Natural killer cell (primary cell): ENCODE data around the gene CAP1. TPM values are rescaled to one million over a fixed set of nuclear protein-coding genes. Genes with fewer than 3 reads are reported as not detected.

Experiments used
- ATAC-seq, 3 donors: fragments of 150-1000 bp in 2 of 3; fragments of 200-7000 bp in 1 of 3; cut with Tn5 transposase; 1 replicate in 1 of 3; 2 replicates in 2 of 3; pipeline ENCODE4 v1.10.0; 2021; ENCODE audit warnings: mild to moderate bottlenecking in 2 of 3, moderate library complexity in 2 of 3
- DNase-seq, 2 donors: peaks; one replicate each; pipeline versions ENCODE4 v3.0.0 to v3.0.0-alpha.2; 2013 to 2021; ENCODE audit warnings: mixed read lengths in 1 of 2
- H3K27ac ChIP-seq: one replicate; pipeline ENCODE4 v1.5.1; 2013; ENCODE audit warnings: mild to moderate bottlenecking, low read length
- H3K27me3 ChIP-seq: one replicate; pipeline ENCODE4 v1.6.1; 2013; ENCODE audit warnings: low read length; ENCODE audit not compliant: control insufficient read depth, insufficient read depth
- H3K36me3 ChIP-seq: one replicate; pipeline ENCODE4 v1.6.1; 2013; ENCODE audit warnings: low read length; ENCODE audit not compliant: control insufficient read depth, insufficient read depth
- H3K4me1 ChIP-seq: one replicate; pipeline ENCODE4 v1.6.1; 2013; ENCODE audit warnings: low read length; ENCODE audit not compliant: control insufficient read depth, insufficient read depth
- H3K4me3 ChIP-seq: one replicate; pipeline ENCODE4 v1.5.1; 2013; ENCODE audit warnings: low read length
- H3K9me3 ChIP-seq: one replicate; pipeline ENCODE4 v1.6.1; 2013; ENCODE audit warnings: low read length; ENCODE audit not compliant: control insufficient read depth, insufficient read depth
- H3K27ac Mint-ChIP-seq, 2 donors: one replicate each; pipeline ENCODE4 v1.8.0; 2022; ENCODE audit warnings: mild to moderate bottlenecking in 2 of 2, mixed read lengths in 2 of 2, moderate library complexity in 1 of 2
- H3K27me3 Mint-ChIP-seq, 2 donors: one replicate each; pipeline ENCODE4 v1.8.0; 2022; ENCODE audit warnings: low read depth in 2 of 2, mixed read lengths in 2 of 2
- H3K36me3 Mint-ChIP-seq: one replicate; pipeline ENCODE4 v1.8.0; 2022; ENCODE audit warnings: mixed read lengths
- H3K4me1 Mint-ChIP-seq, 2 donors: one replicate each; pipeline ENCODE4 v1.8.0; 2022; ENCODE audit warnings: mixed read lengths in 2 of 2
- H3K4me3 Mint-ChIP-seq: one replicate; pipeline ENCODE4 v1.8.0; 2022; ENCODE audit warnings: mild to moderate bottlenecking, moderate library complexity, mixed read lengths
- H3K9me3 Mint-ChIP-seq, 2 donors: one replicate each; pipeline ENCODE4 v1.8.0; 2022; ENCODE audit warnings: mixed read lengths in 2 of 2
- CTCF ChIP-seq: fragments of 200-600 bp; IDR thresholded peaks from one replicate; pipeline ENCODE4 v1.8.0; 2022; ENCODE audit warnings: antibody characterized with exemption
- WGBS: methylation state at CpG from one replicate; pipeline ENCODE4 v1.1.7; 2013; ENCODE audit warnings: missing lambda C conversion rate; ENCODE audit not compliant: insufficient coverage; 5-methylcytosine and 5-hydroxymethylcytosine counted together
- intact Hi-C: fragments of 100-400 bp; cut with micrococcal nuclease; formaldehyde crosslinking; loops from one replicate; pipeline ENCODE4 v1.14.2; 2022
- total RNA-seq, 4 donors: library from RNA; stranded (reverse); fragments of 120-200 nt in 1 of 4; gene quantifications; one replicate each; pipeline versions ENCODE4 v1.2.3 to v1.2.4, GENCODE V29; 2013 to 2022

The CAP1 gene
- total RNA-seq, 3 donors from 2014 or later (not counting 1 experiment from before 2014, with no cell fraction given): 482 to 541 (median 537) TPM

- H3K27ac Mint-ChIP-seq: no peak overlapping the region
- WGBS: 100% methylated on average over 1 of the region's 1 CpG
- intact Hi-C loops: no loop called here
Measured at GRCh38 chr1:40105028-40105427, 64.5 kb downstream of the CAP1 start.

DNA sequence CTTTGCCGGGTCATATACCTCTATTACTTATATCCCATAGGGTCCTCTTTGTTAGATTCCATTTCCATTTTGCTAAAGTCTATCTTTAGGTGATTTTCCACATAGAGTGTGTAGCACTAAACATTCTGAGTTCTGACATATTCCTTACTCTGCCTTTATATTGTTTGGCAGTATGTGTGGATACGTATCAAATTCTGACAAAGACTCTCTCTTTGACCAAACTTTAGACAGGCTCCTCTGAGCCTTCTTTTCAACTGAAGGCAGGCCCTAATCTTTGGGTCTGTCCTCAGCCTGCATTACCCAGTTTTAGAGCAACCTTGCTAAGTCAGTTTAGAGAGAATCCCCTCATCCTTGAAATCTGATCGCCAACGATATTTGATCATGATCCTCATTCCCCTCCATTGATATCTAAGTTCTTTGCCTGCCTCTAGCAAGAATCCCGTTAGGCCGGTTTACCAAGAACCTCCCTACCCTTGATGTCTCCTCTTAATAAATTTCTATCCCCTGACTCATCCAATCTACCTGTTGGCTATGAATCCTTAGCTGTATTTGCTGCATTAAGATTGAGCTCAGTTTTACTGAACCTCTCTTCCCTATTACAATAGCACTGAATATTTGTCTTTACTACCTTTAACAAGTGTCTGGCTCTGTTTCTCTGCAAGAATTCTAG is 66.9 kb downstream of the CAP1 start:
- intact Hi-C loops: no loop called here
- peaks cover 4 to 10% of the 10 kb centered on the region in 2 donors for H3K9me3 Mint-ChIP-seq
- ATAC-seq: no peak
- no peaks in the 10 kb centered on the region for H3K36me3 ChIP-seq
- no peak overlapping the region for H3K27ac Mint-ChIP-seq
- peaks cover 20% of the 10 kb centered on the region for H3K9me3 ChIP-seq
- DNase-seq: no peak
- H3K36me3 Mint-ChIP-seq: peaks cover 13% of the 10 kb centered on the region
- H3K4me1 ChIP-seq: no peaks in the 10 kb centered on the region
- peaks cover 26 to 49% of the 10 kb centered on the region in 2 donors for H3K27me3 Mint-ChIP-seq
- 98% methylated on average over 6 of the region's 6 CpGs for WGBS
- no peak overlapping the region for H3K4me3 ChIP-seq
- H3K4me1 Mint-ChIP-seq: no peaks in the 10 kb centered on the region
- H3K4me3 Mint-ChIP-seq: no peak overlapping the region
- H3K27me3 ChIP-seq: no peaks in the 10 kb centered on the region
- no peak overlapping the region for H3K27ac ChIP-seq
- TF ChIP-seq CTCF: no peak

More at GRCh38 chr1:40105028-40105427, 64.5 kb downstream of the CAP1 start:
- Histone ChIP-seq H3K9me3 (peaks cover 10% of the 10 kb centered on the region), H3K4me1 (no peaks in the 10 kb centered on the region), H3K36me3 (no peaks in the 10 kb centered on the region), H3K27me3 (no peaks in the 10 kb centered on the region), H3K4me3 (no peak overlapping the region), H3K27ac (no peak overlapping the region)
- peaks cover 14 to 37% of the 10 kb centered on the region in 2 donors for H3K27me3 Mint-ChIP-seq
- TF ChIP-seq CTCF: no peak
- DNase-seq: no peak
- peaks cover 11% of the 10 kb centered on the region for H3K36me3 Mint-ChIP-seq
- H3K4me3 Mint-ChIP-seq: no peak overlapping the region
- ATAC-seq: no peak
- peaks cover 0 to 2% of the 10 kb centered on the region in 2 donors for H3K9me3 Mint-ChIP-seq
- H3K4me1 Mint-ChIP-seq: no peaks in the 10 kb centered on the region

- no peak for DNase-seq
- no peak overlapping the region for H3K27ac Mint-ChIP-seq
- intact Hi-C loops: no loop called here
- no peaks in the 10 kb centered on the region for H3K4me1 Mint-ChIP-seq
- Histone ChIP-seq H3K9me3 (peaks cover 17% of the 10 kb centered on the region), H3K4me3 (no peak overlapping the region), H3K27me3 (no peaks in the 10 kb centered on the region), H3K4me1 (no peaks in the 10 kb centered on the region), H3K36me3 (no peaks in the 10 kb centered on the region), H3K27ac (no peak overlapping the region)
- H3K9me3 Mint-ChIP-seq: peaks cover 4 to 10% of the 10 kb centered on the region in 2 donors
- H3K4me3 Mint-ChIP-seq: no peak overlapping the region
- ATAC-seq: no peak
- H3K36me3 Mint-ChIP-seq: peaks cover 8% of the 10 kb centered on the region
- TF ChIP-seq CTCF: no peak
- peaks cover 30 to 54% of the 10 kb centered on the region in 2 donors for H3K27me3 Mint-ChIP-seq
Measured at GRCh38 chr1:40110389-40110788, 69.9 kb downstream of the CAP1 start.

- intact Hi-C loops: no loop called here
- Mint-ChIP-seq H3K27me3 (peaks cover 35 to 55% of the 10 kb centered on the region in 2 donors), H3K36me3 (peaks cover 8% of the 10 kb centered on the region), H3K4me3 (no peak overlapping the region), H3K27ac (no peak overlapping the region), H3K4me1 (no peaks in the 10 kb centered on the region), H3K9me3 (peaks cover 4 to 10% of the 10 kb centered on the region in 2 donors)
- no peak overlapping the region for H3K27ac ChIP-seq
- ATAC-seq: no peak
- peaks cover 17% of the 10 kb centered on the region for H3K9me3 ChIP-seq
- H3K4me1 ChIP-seq: no peaks in the 10 kb centered on the region
- WGBS: 96% methylated on average over 3 of the region's 3 CpGs
- DNase-seq: no peak
- no peaks in the 10 kb centered on the region for H3K27me3 ChIP-seq
- no peak overlapping the region for H3K4me3 ChIP-seq
- H3K36me3 ChIP-seq: no peaks in the 10 kb centered on the region
- TF ChIP-seq CTCF: no peak
Measured at GRCh38 chr1:40114400-40114799, 73.9 kb downstream of the CAP1 start.
